SKM-1 treated with dmso at 0.1 percent for 144 hours (cell line): Measurements from ENCODE around the gene SLC35B3.
"Not testable (repeated sequence)": the region's sequence is repeated elsewhere in the genome, so short reads cannot be mapped to it uniquely, and the experiment has no call there.

Source experiments
- DNase-seq: peaks from one replicate; lab custom pipeline; 2025; ENCODE audit not compliant: unreplicated experiment; lab: John Stamatoyannopoulos, UW

SLC35B3 gene

GRCh38 chr6:8415280-8415679 is 20.1 kb downstream of the SLC35B3 start:
- no peak for DNase-seq

DNA sequence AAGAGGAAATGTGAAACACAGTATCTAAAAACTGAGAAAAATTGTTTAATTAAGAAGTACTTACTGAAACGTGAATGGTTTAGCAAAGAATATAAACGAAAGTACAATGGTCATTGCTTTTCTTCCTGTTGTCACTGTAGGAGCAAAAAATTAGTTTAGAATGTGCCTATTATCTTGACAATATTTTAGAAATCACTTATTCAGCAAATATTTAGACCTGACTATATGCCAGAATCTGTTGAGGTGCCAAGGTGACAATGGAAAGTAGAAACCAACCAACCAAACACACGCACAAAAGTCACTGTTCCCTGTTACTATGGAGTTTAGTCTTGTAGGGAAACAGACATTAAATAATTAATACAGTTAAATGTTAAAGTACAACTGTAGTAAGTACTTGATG is 20.5 kb downstream of the SLC35B3 start:
- DNase-seq: no peak

DNA sequence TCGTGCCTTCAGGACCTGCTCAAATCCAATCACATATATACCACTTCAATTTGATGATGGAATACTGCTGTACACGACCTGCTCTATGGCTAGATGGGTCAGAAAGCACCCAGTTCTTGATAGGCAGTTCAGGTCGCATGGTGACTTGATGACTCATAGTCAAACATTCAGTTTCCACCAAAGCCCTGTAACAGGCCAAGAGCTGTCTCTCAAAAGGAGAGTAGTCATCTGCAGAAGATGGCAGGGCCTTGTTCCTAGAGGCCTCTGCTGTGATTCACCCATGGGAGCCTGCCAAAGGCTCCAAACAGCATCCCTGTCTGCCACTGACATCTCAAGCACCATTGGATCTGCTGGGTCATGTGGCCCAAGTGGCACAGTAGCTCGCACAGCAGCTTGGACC is 29.4 kb downstream of the SLC35B3 start:
- DNase-seq: not testable (repeated sequence)

DNA sequence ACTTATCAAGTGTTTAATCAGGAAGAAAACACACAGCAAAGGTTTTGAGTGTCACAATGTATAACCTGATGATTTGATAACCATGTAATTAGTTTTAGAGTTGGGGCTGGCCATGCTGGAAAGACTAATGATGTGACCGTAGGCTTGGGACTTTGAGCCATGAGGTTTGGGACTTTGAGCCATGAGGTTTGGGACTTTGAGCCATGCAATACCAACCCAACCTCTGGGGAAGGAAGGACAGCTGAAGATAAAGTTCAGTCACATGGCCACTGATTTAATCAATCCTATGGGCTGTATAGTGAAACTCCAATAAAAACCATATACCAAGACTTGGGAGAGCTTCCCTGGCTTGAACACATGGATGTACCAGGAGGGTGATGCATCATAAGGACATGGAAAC is 32.8 kb downstream of the SLC35B3 start:
- DNase-seq: no peak

- DNase-seq: no peak
Observed at GRCh38 chr6:8400663-8401062, 34.7 kb downstream of the SLC35B3 start.

DNA sequence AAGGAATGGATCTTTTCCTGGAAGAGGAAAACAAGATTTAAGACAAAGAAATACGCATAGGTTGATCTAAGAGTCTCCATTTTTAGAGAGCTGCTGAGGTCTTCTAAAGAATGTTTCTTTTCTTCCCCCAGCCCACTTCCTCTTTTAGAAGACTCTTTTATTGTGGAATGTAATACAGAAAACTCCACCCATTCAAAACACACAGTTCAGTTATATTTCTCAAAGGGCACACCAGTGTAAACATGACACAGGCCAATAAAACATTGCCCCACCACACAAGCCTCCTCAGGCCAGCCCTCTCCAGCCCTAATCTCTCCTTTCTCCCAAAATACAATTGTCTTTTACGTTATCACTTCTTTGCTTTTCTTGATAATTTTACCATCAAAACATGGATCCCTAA is 42.8 kb downstream of the SLC35B3 start:
- peak; percentile 6 for DNase-seq

DNA sequence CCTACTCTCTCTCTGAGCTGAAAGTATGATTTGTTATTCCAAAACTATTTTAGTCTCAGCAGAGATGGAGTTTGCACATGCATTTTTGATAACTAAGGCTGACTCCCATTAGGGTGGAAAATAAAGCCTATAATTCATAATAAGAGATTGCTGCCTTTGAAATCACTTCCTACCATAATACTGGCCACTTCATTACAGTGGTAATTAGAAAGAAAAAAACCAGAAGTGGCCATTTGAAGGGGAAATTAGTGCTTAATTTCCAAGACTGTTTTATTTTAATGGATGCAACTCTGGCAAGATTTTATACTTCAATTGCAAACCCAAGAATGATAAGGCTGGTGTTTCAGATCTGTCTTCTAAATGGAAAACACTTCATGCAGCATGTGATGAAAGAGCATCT is 43.4 kb downstream of the SLC35B3 start:
- DNase-seq: no peak

DNA sequence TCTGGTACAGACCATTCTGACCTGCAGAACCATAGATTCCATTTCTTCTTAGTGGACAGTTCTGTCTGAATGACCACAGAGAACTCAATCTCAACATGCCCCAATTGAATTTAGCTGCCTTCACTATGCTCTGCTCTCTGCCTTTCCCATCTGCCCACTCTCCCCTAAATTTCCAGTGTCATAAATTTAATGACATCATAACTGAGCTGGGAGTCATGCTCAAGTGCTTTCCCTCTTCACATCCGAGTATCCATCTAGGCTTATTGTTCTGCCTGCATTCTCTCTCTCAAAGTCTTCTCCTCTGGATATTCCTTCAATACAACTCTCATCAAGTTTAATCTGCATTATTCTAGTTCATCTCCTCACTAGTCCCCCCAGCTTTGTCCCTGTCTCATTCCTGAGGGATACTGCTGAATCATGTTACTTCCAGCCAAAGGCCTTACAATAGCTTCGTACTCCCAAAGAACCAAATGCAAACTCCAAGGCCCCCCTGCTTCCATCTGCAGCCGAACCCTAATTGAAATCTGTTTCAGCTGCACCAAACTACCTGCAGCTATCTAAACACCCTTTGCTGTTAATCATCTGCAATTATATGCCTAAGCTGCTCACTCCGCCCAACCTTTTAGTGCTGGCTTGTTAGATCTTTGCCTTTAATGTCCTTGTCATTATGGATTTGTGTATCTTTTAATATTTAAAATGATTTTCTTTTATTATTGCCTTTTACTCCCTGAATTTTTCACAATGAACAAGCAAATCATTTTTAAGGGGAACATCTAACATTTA is 46.1 kb downstream of the SLC35B3 start:
- DNase-seq: no peak

- DNase-seq: no peak
Observed at GRCh38 chr6:8387942-8388437, 47.4 kb downstream of the SLC35B3 start.

DNA sequence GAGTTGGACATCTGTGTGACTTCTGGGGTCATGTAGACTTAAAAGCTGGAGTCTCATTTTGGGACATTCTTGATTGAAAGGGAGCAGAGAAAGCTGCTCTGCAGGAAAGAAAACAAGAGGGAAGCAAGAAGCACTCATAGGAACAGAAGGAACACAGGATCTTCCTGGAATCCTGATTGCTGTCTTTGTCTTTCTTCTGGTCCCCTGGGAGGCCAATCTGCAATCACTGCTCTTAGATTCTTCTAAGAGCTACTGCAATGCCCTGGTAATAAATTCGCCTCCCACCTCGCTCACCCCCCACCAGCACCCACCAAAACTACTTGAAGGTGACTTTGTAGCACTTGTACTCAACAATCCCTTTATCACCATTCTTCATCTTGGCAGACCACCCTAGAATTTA is 51.8 kb downstream of the SLC35B3 start:
- DNase-seq: no peak

GRCh38 chr6:8382434-8382833 is 52.9 kb downstream of the SLC35B3 start:
- DNase-seq: no peak

DNA sequence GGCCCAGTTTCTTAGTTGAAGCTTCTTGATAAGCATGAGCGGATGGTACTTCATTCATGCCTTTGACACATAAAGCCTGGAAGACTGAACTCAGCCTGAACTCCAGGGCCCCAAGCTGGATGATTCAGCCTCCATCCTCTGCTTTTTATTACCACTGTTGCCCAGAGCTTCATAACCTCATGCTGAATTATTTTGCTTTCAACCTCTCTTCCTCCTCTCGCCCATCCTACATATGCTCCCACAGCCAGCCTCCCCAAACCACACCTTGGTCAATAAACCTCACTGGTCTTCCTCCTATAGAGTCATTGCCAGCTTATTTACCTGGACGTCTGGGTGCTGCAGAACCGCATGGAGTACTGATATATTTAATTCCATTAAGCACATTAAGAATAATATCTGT is 59.4 kb downstream of the SLC35B3 start:
- no peak for DNase-seq
